KMS-11 (cell line): Measurements from ENCODE around the gene GNAQ.

ENCODE experiments used
- H2AFZ ChIP-seq: fragments of 200-600 bp; sonication (generic); 2 replicates; pipeline ENCODE4 v1.6.1; 2016; ENCODE audit warnings: antibody characterized with exemption, mixed run types, low read depth
- H3K27ac ChIP-seq: fragments of 200-600 bp; sonication (generic); 2 replicates; pipeline ENCODE4 v1.6.1; 2016; ENCODE audit warnings: mild to moderate bottlenecking, mixed run types
- H3K27me3 ChIP-seq: fragments of 200-600 bp; sonication (generic); 2 replicates; pipeline ENCODE4 v1.6.1; 2017; ENCODE audit warnings: mild to moderate bottlenecking, low read depth, mixed run types, moderate library complexity; ENCODE audit not compliant: insufficient read depth
- H3K36me3 ChIP-seq: fragments of 200-600 bp; sonication (generic); 2 replicates; pipeline ENCODE4 v1.6.1; 2017; ENCODE audit warnings: mild to moderate bottlenecking, mixed run types; ENCODE audit not compliant: insufficient read depth
- H3K4me1 ChIP-seq: fragments of 200-600 bp; sonication (generic); 2 replicates; pipeline ENCODE4 v1.6.1; 2016; ENCODE audit warnings: mild to moderate bottlenecking, low read depth, mixed run types; ENCODE audit not compliant: poor library complexity, severe bottlenecking
- H3K4me2 ChIP-seq: fragments of 200-600 bp; sonication (generic); 2 replicates; pipeline ENCODE4 v1.7.0; 2016; ENCODE audit warnings: mild to moderate bottlenecking, mixed run types
- H3K4me3 ChIP-seq: fragments of 200-600 bp; sonication (generic); IDR thresholded peaks from 2 replicates; pipeline ENCODE4 v1.6.1; 2017; ENCODE audit warnings: low read depth, low read length, mixed read lengths; ENCODE audit not compliant: insufficient read depth
- H3K79me2 ChIP-seq: fragments of 200-600 bp; sonication (generic); 2 replicates; pipeline ENCODE4 v1.6.1; 2016; ENCODE audit warnings: low read depth, mixed run types; ENCODE audit not compliant: insufficient read depth
- H3K9ac ChIP-seq: fragments of 200-600 bp; sonication (generic); 2 replicates; pipeline ENCODE4 v1.6.1; 2016; ENCODE audit warnings: mild to moderate bottlenecking, mixed run types
- H4K20me1 ChIP-seq: fragments of 200-600 bp; sonication (generic); 2 replicates; pipeline ENCODE4 v1.6.1; 2016; ENCODE audit warnings: mild to moderate bottlenecking, mixed run types; ENCODE audit not compliant: insufficient read depth
- CTCF ChIP-seq: fragments of 200-600 bp; sonication (generic); conservative IDR thresholded peaks from 2 replicates; pipeline ENCODE4 v1.6.1; 2017; ENCODE audit warnings: low read depth, mild to moderate bottlenecking, antibody characterized with exemption, low read length, moderate library complexity, mixed read lengths

Gene GNAQ

GRCh38 chr9:78050421-78050820 lies 18.8 kb upstream of the GNAQ start:
- Histone ChIP-seq H3K4me3 (no peak overlapping the region), H3K4me1 (peaks cover 13% of the 10 kb centered on the region), H3K27ac (no peak overlapping the region), H3K4me2 (no peak overlapping the region), H2AFZ (no peak overlapping the region), H3K79me2 (no peaks in the 10 kb centered on the region), H3K36me3 (no peaks in the 10 kb centered on the region), H3K9ac (no peak overlapping the region), H4K20me1 (no peaks in the 10 kb centered on the region), H3K27me3 (no peaks in the 10 kb centered on the region)
- TF ChIP-seq CTCF: no peak

- no peaks in the 10 kb centered on the region for H3K79me2 ChIP-seq
- H3K4me3 ChIP-seq: no peak overlapping the region
- no peak overlapping the region for H3K27ac ChIP-seq
- no peak overlapping the region for H2AFZ ChIP-seq
- H3K9ac ChIP-seq: no peak overlapping the region
- H4K20me1 ChIP-seq: no peaks in the 10 kb centered on the region
- H3K27me3 ChIP-seq: no peaks in the 10 kb centered on the region
- H3K36me3 ChIP-seq: no peaks in the 10 kb centered on the region
- H3K4me2 ChIP-seq: no peak overlapping the region
- peaks cover 13% of the 10 kb centered on the region for H3K4me1 ChIP-seq
- no peak for TF ChIP-seq CTCF
Measured at GRCh38 chr9:78049484-78049883, 17.9 kb upstream of the GNAQ start.

GRCh38 chr9:78047106-78047505 lies 15.5 kb upstream of the GNAQ start:
- H3K36me3 ChIP-seq: no peaks in the 10 kb centered on the region
- TF ChIP-seq CTCF: no peak
- no peak overlapping the region for H3K4me3 ChIP-seq
- H4K20me1 ChIP-seq: no peaks in the 10 kb centered on the region
- peaks cover 13% of the 10 kb centered on the region for H3K4me1 ChIP-seq
- H3K27ac ChIP-seq: no peak overlapping the region
- H3K9ac ChIP-seq: no peak overlapping the region
- no peaks in the 10 kb centered on the region for H3K27me3 ChIP-seq
- H3K4me2 ChIP-seq: no peak overlapping the region
- no peak overlapping the region for H2AFZ ChIP-seq
- H3K79me2 ChIP-seq: no peaks in the 10 kb centered on the region

- H3K27ac ChIP-seq: no peak overlapping the region
- H3K36me3 ChIP-seq: no peaks in the 10 kb centered on the region
Measured at GRCh38 chr9:78046112-78046511, 14.5 kb upstream of the GNAQ start.

More at GRCh38 chr9:78046112-78046511, 14.5 kb upstream of the GNAQ start:
- TF ChIP-seq CTCF: no peak
- Histone ChIP-seq H3K27me3 (no peaks in the 10 kb centered on the region), H3K4me1 (peaks cover 13% of the 10 kb centered on the region), H4K20me1 (no peaks in the 10 kb centered on the region), H3K4me2 (no peak overlapping the region), H3K79me2 (no peaks in the 10 kb centered on the region), H3K9ac (no peak overlapping the region), H2AFZ (no peak overlapping the region), H3K4me3 (no peak overlapping the region)
